Inflammatory macrophage treated with lipopolysaccharide for 4 hours (primary cell): ENCODE results near the gene ERAL1.
A peak's percentile ranks its signal among the peaks of the same experiment; 100 is the strongest.
"Not testable (repeated sequence)": the region's sequence is repeated elsewhere in the genome, so short reads cannot be mapped to it uniquely, and the experiment has no call there.

ENCODE experiments used
- DNase-seq: peaks from one replicate; pipeline ENCODE4 v3.0.0-alpha.2; 2020

ERAL1 gene

GRCh38 chr17:28855336-28855679 lies 492 bp downstream of the ERAL1 start:
- no peak for DNase-seq

DNA sequence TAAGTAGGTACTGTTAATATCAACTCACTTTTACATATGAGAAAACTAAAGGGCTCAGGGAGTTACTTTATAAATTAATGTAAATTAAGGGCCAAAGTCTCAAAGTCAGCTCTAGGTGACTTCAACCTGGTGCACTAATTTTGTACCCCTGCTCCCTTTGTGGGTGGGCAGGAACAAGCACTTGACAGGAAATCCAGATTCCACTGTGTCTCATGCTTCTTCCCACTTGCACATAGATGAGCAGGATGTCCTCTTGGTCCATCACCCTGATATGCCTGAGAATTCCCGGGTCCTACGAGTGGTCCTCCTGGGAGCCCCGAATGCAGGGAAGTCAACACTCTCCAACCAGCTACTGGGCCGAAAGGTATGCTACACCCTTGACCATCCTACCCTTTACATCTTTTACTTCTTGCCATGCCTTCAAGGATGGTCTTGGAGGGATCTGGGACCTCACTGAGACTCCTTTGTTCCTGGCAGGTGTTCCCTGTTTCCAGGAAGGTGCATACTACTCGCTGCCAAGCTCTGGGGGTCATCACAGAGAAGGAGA lies 1.3 kb downstream of the ERAL1 start:
- DNase-seq: no peak

- DNase-seq: no peak
These were observed 3.3 kb downstream of the ERAL1 start for GRCh38 chr17:28857905-28858800.

- no peak for DNase-seq
These were observed 4.1 kb downstream of the ERAL1 start for GRCh38 chr17:28858801-28859355.

DNA sequence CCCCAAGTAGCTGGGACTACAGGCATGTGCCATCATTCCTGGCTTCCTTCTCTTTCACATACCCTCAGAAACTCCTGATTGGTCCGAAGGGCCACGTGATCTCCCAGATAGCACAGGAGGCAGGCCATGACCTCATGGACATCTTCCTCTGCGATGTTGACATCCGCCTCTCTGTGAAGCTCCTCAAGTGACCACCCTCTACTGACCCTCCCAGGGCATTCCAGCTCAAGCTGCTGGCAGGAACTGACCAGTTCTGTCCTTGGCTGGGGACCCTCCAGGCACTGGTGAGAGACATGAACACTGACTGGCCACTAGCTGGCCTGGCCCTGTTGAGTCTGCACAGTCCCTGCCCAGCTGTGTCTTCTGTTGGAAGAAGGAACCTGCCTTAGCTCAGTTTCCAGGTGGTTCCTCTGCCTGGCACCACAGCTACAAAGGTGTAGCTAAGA lies 5.6 kb downstream of the ERAL1 start:
- no peak for DNase-seq

DNA sequence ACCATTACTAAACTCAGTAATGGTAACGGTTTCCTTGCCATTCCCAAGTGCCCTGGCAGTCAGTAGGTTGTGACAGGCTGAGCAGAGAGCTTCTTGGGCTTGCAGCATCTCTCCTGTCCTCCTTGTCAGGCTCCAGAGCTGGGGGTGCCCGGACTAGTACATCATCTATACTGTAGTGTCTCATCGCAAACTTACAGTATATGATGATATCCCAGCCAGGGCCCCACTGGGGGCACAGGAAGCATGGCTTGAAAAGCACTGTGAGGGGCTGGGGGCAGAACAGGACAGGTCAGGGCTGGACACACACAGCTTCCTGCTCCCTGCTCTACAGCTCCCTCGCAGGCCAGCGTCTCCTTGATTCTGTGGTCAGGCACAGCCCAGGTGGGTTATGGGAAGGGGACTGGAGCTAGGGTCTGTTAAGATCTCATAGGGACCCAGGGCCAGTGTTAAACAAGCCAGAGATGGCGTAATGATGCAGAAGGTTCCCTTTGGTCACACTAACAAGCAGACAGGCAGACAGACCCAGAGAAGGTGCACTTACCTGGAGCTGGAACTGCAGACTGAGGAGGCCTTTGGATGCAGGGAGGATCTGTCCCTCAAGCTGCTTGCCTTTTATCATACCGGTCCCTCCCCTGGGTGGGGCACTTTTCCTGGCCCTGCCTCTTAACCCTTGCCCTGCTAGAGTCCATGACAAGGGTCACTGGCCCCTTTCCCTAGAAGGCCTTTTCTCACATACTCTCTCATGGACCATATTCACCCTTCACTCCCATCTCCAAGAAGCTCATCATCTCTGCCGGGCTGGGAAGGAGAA lies 6.8 kb downstream of the ERAL1 start:
- no peak for DNase-seq

GRCh38 chr17:28862561-28862960 lies 7.7 kb downstream of the ERAL1 start:
- DNase-seq: no peak

DNA sequence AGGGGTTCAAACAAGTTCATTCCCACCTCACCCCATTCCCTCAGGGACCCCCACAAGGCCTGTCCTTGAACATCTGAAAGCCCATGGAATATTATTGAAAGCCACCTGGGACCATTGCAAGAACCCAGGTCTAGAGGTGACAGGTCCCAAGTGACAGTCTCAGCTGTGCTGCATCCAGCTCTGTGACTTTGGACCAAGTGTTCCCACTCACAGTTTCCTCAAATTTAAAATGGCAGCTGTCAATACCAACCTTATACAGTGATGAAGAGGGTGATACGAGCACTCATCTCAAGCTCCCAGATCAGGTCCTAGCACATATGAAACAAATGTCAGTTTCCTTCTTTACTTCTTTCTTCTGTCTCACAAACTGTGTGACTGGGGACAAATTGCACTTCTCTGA lies 9.1 kb downstream of the ERAL1 start:
- no peak for DNase-seq

DNA sequence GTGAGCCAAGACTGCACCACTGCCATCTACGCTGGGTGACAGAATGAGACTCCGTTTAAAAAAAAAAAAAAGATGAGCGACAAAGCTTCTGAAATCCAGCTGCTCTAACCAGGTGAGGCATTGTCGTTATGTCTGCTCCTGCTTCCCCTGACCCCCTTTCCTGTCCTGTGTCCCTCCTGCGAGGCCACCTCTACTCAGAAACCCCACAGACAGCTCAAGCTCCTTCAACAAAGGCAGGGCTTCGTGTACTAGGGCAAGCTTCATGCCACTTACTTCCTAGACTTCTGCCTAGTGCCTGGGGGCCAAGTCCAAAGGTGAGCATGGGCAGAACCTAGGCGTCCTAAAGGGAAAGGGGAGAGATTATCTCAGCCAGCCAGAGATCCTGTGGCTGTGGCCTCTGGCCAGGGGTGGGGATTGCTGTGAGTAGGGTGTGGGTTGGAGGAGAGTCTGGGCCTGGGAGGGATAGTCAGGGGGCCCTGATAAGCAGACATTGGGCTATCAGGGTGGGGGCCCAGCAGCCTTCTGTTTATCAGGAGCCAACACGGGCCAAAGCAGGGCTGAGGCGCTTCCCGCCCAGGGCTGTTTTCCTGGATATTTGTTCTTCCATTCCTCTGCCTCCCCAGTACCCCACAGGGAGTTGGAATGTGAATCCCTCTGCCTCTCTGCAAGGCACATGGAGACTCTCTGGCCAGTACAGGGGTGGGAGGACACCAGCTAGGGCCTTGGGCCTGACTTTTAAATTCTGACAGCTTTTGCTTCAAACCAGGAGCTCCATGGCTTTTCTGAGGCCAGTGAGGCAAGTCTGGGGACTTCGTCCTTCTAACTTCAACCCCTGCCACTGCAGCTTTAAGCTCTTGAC lies 10.4 kb downstream of the ERAL1 start:
- no peak for DNase-seq

- DNase-seq: peak; percentile 39
These were observed 11.3 kb downstream of the ERAL1 start for GRCh38 chr17:28865946-28866752.

GRCh38 chr17:28867276-28867675 lies 12.5 kb downstream of the ERAL1 start:
- no peak for DNase-seq

- DNase-seq: no peak
These were observed 16.3 kb downstream of the ERAL1 start for GRCh38 chr17:28871056-28871579.

DNA sequence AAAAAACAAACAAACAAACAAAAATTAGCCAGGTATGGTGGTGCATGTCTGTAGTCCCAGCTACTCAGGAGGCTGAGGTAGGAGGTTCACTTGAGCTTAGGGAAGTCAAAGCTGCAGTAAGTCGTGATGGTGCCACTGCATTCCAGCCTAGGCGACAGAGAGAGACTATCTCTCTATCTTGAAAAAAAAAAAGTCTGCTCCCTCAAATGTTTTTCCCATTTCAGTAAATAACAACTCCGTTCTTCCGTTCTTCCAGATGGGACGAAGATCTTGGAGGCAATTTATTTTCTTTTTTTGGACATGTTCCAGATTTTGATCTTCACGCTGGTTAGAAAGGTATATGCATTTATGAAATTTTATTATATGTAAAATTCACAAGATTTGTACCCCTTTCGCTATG lies 19.0 kb downstream of the ERAL1 start:
- DNase-seq: no peak

DNA sequence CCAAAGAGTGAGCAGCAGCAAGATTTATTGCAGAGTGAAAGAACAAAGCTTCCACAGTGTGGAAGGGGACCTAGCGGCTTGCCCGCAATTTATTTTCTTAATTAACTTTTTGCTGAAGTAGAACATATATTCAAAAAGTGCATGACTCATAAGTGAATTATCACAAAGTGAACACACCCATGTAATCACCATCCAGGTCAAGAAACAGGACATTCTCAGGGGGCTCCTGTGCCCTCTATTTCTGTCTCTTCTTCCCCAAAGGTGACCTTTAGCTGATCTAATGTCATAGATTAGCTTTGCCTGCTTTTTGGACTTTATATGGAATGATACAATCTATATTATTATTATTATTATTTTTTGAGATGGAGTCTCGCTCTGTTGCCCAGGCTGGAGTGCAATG lies 19.9 kb downstream of the ERAL1 start:
- DNase-seq: no peak

DNA sequence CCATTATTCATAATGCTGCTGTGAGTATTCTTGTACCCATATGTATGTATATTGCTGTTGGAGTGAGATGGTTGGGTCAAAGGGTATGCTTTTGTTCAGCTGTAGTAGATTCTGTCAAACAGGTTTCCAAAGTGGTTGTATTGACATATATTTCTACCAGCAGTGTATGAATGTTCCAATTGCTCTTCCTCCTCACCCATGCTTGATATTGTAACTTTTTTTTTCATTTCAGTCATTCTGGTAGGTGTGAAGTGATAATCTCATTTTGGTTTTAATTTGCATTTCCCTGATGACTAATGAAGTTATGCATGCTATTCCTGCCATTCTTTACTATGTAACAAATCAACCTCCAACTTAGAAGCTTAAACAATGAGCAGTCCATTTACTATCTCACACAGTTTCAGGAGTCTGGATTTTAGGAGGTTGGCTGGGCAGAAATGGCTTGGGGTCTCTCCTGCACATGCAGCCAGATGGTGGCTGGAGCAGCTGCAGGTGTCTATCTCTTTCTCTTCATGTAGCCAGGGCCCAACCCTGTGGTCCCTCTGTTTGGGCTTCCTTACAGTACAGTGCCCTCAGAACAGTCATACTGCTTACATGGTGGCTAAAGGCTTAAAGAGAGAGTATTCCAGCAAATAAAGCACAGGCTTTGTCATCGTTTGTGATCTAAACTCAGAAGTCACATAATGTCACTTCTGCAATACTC lies 21.2 kb downstream of the ERAL1 start:
- no peak for DNase-seq

- DNase-seq: not testable (repeated sequence)
These were observed 22.4 kb downstream of the ERAL1 start for GRCh38 chr17:28877150-28877711.

- DNase-seq: no peak
These were observed 23.5 kb downstream of the ERAL1 start for GRCh38 chr17:28878158-28878910.

GRCh38 chr17:28878981-28879380 lies 24.2 kb downstream of the ERAL1 start:
- no peak for DNase-seq

- DNase-seq: no peak
These were observed 25.2 kb downstream of the ERAL1 start for GRCh38 chr17:28879886-28880571.
